CD14-positive monocyte (primary cell): ENCODE results near the gene SPI1. TPM values are rescaled to one million over a fixed set of nuclear protein-coding genes. Genes with fewer than 3 reads are reported as not detected.
A peak's percentile ranks its signal among the peaks of the same experiment; 100 is the strongest.

ENCODE experiments used
- DNase-seq, 3 donors: peaks; one replicate each; pipeline ENCODE4 v3.0.0-alpha.2; 2011 to 2022
- H2AFZ ChIP-seq: 2 replicates; pipeline ENCODE4 v1.6.0; 2012; ENCODE audit warnings: mild to moderate bottlenecking, low read depth, low read length, inconsistent platforms; ENCODE audit not compliant: insufficient read depth, poor library complexity, severe bottlenecking
- H3K27ac ChIP-seq, 2 donors: 1 replicate in 1 of 2; 2 replicates in 1 of 2; pipeline ENCODE4 v1.5.1; 2012 to 2013; ENCODE audit warnings: low read length in 2 of 2, control low read depth in 1 of 2, inconsistent platforms in 1 of 2, low read depth in 1 of 2, mild to moderate bottlenecking in 1 of 2
- H3K27me3 ChIP-seq, 2 donors: one replicate each; pipeline versions ENCODE4 v1.6.0 to v1.6.1; 2011 to 2013; ENCODE audit warnings: low read length in 2 of 2; ENCODE audit not compliant: control insufficient read depth in 2 of 2, insufficient read depth in 2 of 2
- H3K36me3 ChIP-seq, 2 donors: replicated peaks in 1 of 2; 1 replicate in 1 of 2; 2 replicates in 1 of 2; pipeline versions ENCODE4 v1.5.1 to v1.6.1; 2012 to 2013; ENCODE audit warnings: low read length in 2 of 2, control low read depth in 1 of 2, inconsistent platforms in 1 of 2, mild to moderate bottlenecking in 1 of 2; ENCODE audit not compliant: insufficient read depth in 2 of 2, control insufficient read depth in 1 of 2
- H3K4me1 ChIP-seq, 2 donors: 1 replicate in 1 of 2; 2 replicates in 1 of 2; pipeline versions ENCODE4 v1.5.1 to v1.6.1; 2012 to 2013; ENCODE audit warnings: low read length in 2 of 2, control low read depth in 1 of 2, inconsistent platforms in 1 of 2, mild to moderate bottlenecking in 1 of 2, moderate library complexity in 1 of 2; ENCODE audit not compliant: insufficient read depth in 2 of 2, control insufficient read depth in 1 of 2
- H3K4me2 ChIP-seq: replicated peaks from 2 replicates; pipeline ENCODE3; 2012; ENCODE audit warnings: low read length, moderate library complexity, mild to moderate bottlenecking; ENCODE audit not compliant: poor library complexity, severe bottlenecking; ENCODE audit errors: extremely low read depth
- H3K4me3 ChIP-seq, 3 experiments: fragments of 200-600 bp in 1 of 3; sonication (generic) in 1 of 3; replicated peaks in 1 of 3; 1 replicate in 2 of 3; 2 replicates in 1 of 3; pipeline ENCODE4 v1.5.1; 2011 to 2013; ENCODE audit warnings: low read length in 3 of 3, mild to moderate bottlenecking in 3 of 3, control low read depth in 2 of 3, low read depth in 2 of 3, inconsistent platforms in 1 of 3, moderate library complexity in 1 of 3
- H3K79me2 ChIP-seq: 2 replicates; pipeline ENCODE4 v1.6.0; 2012; ENCODE audit warnings: mild to moderate bottlenecking, control low read depth, inconsistent platforms, low read length, moderate library complexity; ENCODE audit not compliant: insufficient read depth
- H3K9ac ChIP-seq: 2 replicates; pipeline ENCODE4 v1.6.0; 2017; ENCODE audit warnings: low read length, mild to moderate bottlenecking; ENCODE audit not compliant: insufficient read depth, poor library complexity, severe bottlenecking
- H3K9me3 ChIP-seq, 2 donors: replicated peaks in 1 of 2; 1 replicate in 1 of 2; 2 replicates in 1 of 2; pipeline versions ENCODE4 v1.5.1 to v1.6.1; 2012 to 2013; ENCODE audit warnings: low read length in 2 of 2, control low read depth in 1 of 2; ENCODE audit not compliant: control insufficient read depth in 1 of 2, insufficient read depth in 1 of 2
- H4K20me1 ChIP-seq: 2 replicates; pipeline ENCODE4 v1.6.0; 2012; ENCODE audit warnings: mild to moderate bottlenecking, low read length, control low read depth, moderate library complexity; ENCODE audit not compliant: insufficient read depth
- H3K27ac Mint-ChIP-seq, 7 donors: one replicate each; pipeline ENCODE4 v1.8.0; 2020; ENCODE audit warnings: mild to moderate bottlenecking in 7 of 7, mixed read lengths in 7 of 7, moderate library complexity in 6 of 7, inconsistent platforms in 2 of 7
- H3K27me3 Mint-ChIP-seq, 3 donors: one replicate each; pipeline ENCODE4 v1.8.0; 2021 to 2022; ENCODE audit warnings: low read depth in 3 of 3, mild to moderate bottlenecking in 3 of 3, mixed read lengths in 3 of 3, moderate library complexity in 3 of 3, inconsistent platforms in 1 of 3
- H3K36me3 Mint-ChIP-seq, 2 donors: one replicate each; pipeline ENCODE4 v1.8.0; 2020; ENCODE audit warnings: mixed read lengths in 2 of 2, inconsistent platforms in 1 of 2, mild to moderate bottlenecking in 1 of 2
- H3K4me1 Mint-ChIP-seq: one replicate; pipeline ENCODE4 v1.8.0; 2020; ENCODE audit warnings: mild to moderate bottlenecking, mixed read lengths
- H3K4me3 Mint-ChIP-seq, 2 donors: one replicate each; pipeline ENCODE4 v1.8.0; 2020; ENCODE audit warnings: mild to moderate bottlenecking in 2 of 2, mixed read lengths in 2 of 2, moderate library complexity in 1 of 2
- H3K9me3 Mint-ChIP-seq, 7 donors: one replicate each; pipeline ENCODE4 v1.8.0; 2020 to 2022; ENCODE audit warnings: mixed read lengths in 7 of 7, mild to moderate bottlenecking in 6 of 7, moderate library complexity in 6 of 7, inconsistent platforms in 2 of 7
- CTCF ChIP-seq: fragments of 200-600 bp; IDR thresholded peaks from one replicate; pipeline ENCODE4 v1.8.0; 2022; ENCODE audit warnings: antibody characterized with exemption, mild to moderate bottlenecking
- WGBS: methylation state at CpG from one replicate; pipeline ENCODE4 v1.1.5; 2013; ENCODE audit warnings: missing lambda C conversion rate; ENCODE audit not compliant: insufficient coverage; 5-methylcytosine and 5-hydroxymethylcytosine counted together
- intact Hi-C, 2 donors: fragments of 100-400 bp; cut with micrococcal nuclease; formaldehyde crosslinking; loops; one replicate each; pipeline versions ENCODE4 v1.15.0 to v1.15.1; 2023
- polyA plus RNA-seq, 3 donors: library from polyadenylated mRNA; depleted of rRNA in 1 of 3; unstranded in 2 of 3; stranded (reverse) in 1 of 3; fragments of 300-500 nt in 2 of 3; fragments of >200 nt in 1 of 3; fragmentation: Illumina TruSeq in 2 of 3; gene quantifications; 1 replicate in 2 of 3; 2 replicates in 1 of 3; pipeline ENCODE4 v1.2.3, GENCODE V29; 2012 to 2021

The SPI1 gene
- polyA plus RNA-seq, 3 donors = 156 to 914 (median 223) TPM

- no peak overlapping the region for H2AFZ ChIP-seq
- H4K20me1 ChIP-seq = no peaks in the 10 kb centered on the region
Measured at GRCh38 chr11:47394322-47395222, 16.2 kb upstream of the SPI1 start.

GRCh38 chr11:47394050-47394321 is 15.6 kb upstream of the SPI1 start:
- intact Hi-C loops = no loop called here
- Histone ChIP-seq H3K4me2 (peak overlapping the region; percentile 79), H3K79me2 (peaks cover 72% of the 10 kb centered on the region), H4K20me1 (no peaks in the 10 kb centered on the region), H3K4me3 (peak overlapping the region; percentile 5 to 65 (median 51)), H3K4me1 (peaks cover 76 to 81% of the 10 kb centered on the region in 2 donors), H3K27me3 (no peaks in the 10 kb centered on the region), H3K36me3 (peaks cover 0 to 1% of the 10 kb centered on the region in 2 donors), H3K9me3 (no peaks in the 10 kb centered on the region), H3K27ac (peak overlapping the region; percentile 98 to 100), H2AFZ (no peak overlapping the region), H3K9ac (peak overlapping the region; percentile 99)
- H3K9me3 Mint-ChIP-seq = peaks cover 0 to 2% (median 0%) of the 10 kb centered on the region in 7 donors
- no peak for TF ChIP-seq CTCF
- WGBS = 11% methylated on average over 3 of the region's 9 CpGs
- DNase-seq = peak; percentile 53 to 66 (median 55)
- H3K4me1 Mint-ChIP-seq = peaks cover 71% of the 10 kb centered on the region
- no peaks in the 10 kb centered on the region for H3K27me3 Mint-ChIP-seq
- H3K36me3 Mint-ChIP-seq = peaks cover 15 to 47% of the 10 kb centered on the region in 2 donors
- peak overlapping the region; percentile 80 to 90 for H3K4me3 Mint-ChIP-seq
- peak overlapping the region; percentile 99 to 100 (median 100) for H3K27ac Mint-ChIP-seq

More at GRCh38 chr11:47394322-47395222, 16.2 kb upstream of the SPI1 start:
- Histone ChIP-seq H3K4me1 (peaks cover 74 to 81% of the 10 kb centered on the region in 2 donors), H3K4me3 (peak overlapping the region; percentile 26 to 65 (median 51)), H3K4me2 (peak overlapping the region; percentile 79), H3K79me2 (peaks cover 66% of the 10 kb centered on the region), H3K27ac (peak overlapping the region; percentile 98 to 100), H3K9ac (peak overlapping the region; percentile 99), H3K9me3 (no peaks in the 10 kb centered on the region), H3K36me3 (no peaks in the 10 kb centered on the region), H3K27me3 (no peaks in the 10 kb centered on the region)
- intact Hi-C loops = no loop called here
- peak overlapping the region; percentile 80 to 94 for H3K4me3 Mint-ChIP-seq
- 2% methylated on average over 31 of the region's 39 CpGs for WGBS
- H3K4me1 Mint-ChIP-seq = peaks cover 70% of the 10 kb centered on the region
- peaks cover 0 to 2% (median 0%) of the 10 kb centered on the region in 7 donors for H3K9me3 Mint-ChIP-seq
- peak; percentile 95 to 97 (median 95) for DNase-seq
- no peaks in the 10 kb centered on the region for H3K27me3 Mint-ChIP-seq
- H3K27ac Mint-ChIP-seq = peak overlapping the region; percentile 99 to 100 (median 100)
- TF ChIP-seq CTCF = no peak
- H3K36me3 Mint-ChIP-seq = peaks cover 12 to 41% of the 10 kb centered on the region in 2 donors
